A549 (cell line): ENCODE results near the gene GRK5. TPM values are rescaled to one million over a fixed set of nuclear protein-coding genes. Genes with fewer than 3 reads are reported as not detected.

Experiments used
- ATAC-seq, 2 experiments: fragments of 200-7000 bp in 1 of 2; fragments of >200 bp in 1 of 2; cut with Nextera tagmentation in 1 of 2; cut with Tn5 transposase in 1 of 2; 3 replicates each; pipeline versions ENCODE4 v1.8.0 to v1.9.1; 2018 to 2020; ENCODE audit warnings: mild to moderate bottlenecking in 1 of 2, moderate library complexity in 1 of 2
- CTCF ChIA-PET: fragments of 300-600 bp; sonication (Branson Sonifier 250); formaldehyde crosslinking; extraction: SDS; loops from one replicate; lab custom pipeline; 2021; ENCODE audit warnings: antibody characterized with exemption, inconsistent platforms; lab: Yijun Ruan, JAX
- POLR2A ChIA-PET: fragments of 350-600 bp; formaldehyde crosslinking; extraction: SDS; loops from one replicate; lab custom pipeline; 2021; ENCODE audit warnings: antibody characterized with exemption, inconsistent platforms; lab: Yijun Ruan, JAX
- DNase-seq, 2 experiments: peaks; one replicate each; pipeline versions ENCODE4 v3.0.0 to v3.0.0-alpha.2; 2011 to 2016; ENCODE audit warnings: low read depth in 1 of 2, low spot score in 1 of 2
- FAIRE-seq: peaks from 2 replicates; lab custom pipeline; 2011; peaks lifted over from hg19 to GRCh38; lab: Jason Lieb, UNC
- H3K27ac ChIP-seq, 2 experiments: fragments of >200 bp; sonication (Bioruptor Twin); formaldehyde crosslinking; 3 replicates each; pipeline ENCODE4 v1.5.1; 2016 to 2017
- H3K4me1 ChIP-seq: fragments of >200 bp; sonication (Bioruptor Twin); formaldehyde crosslinking; 3 replicates; pipeline ENCODE4 v1.6.1; 2016
- H3K4me2 ChIP-seq: fragments of >200 bp; sonication (Bioruptor Twin); formaldehyde crosslinking; 3 replicates; pipeline ENCODE4 v1.6.1; 2016
- H3K4me3 ChIP-seq: fragments of >200 bp; sonication (Bioruptor Twin); formaldehyde crosslinking; 3 replicates; pipeline ENCODE4 v1.5.1; 2016
- H3K9me3 ChIP-seq: fragments of >200 bp; sonication (Bioruptor Twin); formaldehyde crosslinking; 3 replicates; pipeline ENCODE4 v1.6.1; 2016
- CBX2 ChIP-seq: fragments of 200-600 bp; sonication (generic); IDR thresholded peaks from 2 replicates; pipeline ENCODE4 v1.6.1; 2016; ENCODE audit warnings: low read depth, mild to moderate bottlenecking, borderline replicate concordance
- CEBPB ChIP-seq, 2 experiments: fragments of >200 bp in 1 of 2; sonication (Bioruptor Twin) in 1 of 2; formaldehyde crosslinking in 1 of 2; IDR thresholded peaks; 2 replicates each; pipeline ENCODE4 v1.6.1; 2012 to 2016
- EHMT2 ChIP-seq: fragments of 200-600 bp; sonication (generic); IDR thresholded peaks from 2 replicates; pipeline ENCODE4 v1.6.1; 2016; ENCODE audit warnings: antibody characterized with exemption, low read depth, mild to moderate bottlenecking, moderate library complexity
- EP300 ChIP-seq, 2 experiments: fragments of >200 bp; sonication (Bioruptor Twin); formaldehyde crosslinking; IDR thresholded peaks; 2 replicates in 1 of 2; 3 replicates in 1 of 2; pipeline ENCODE4 v1.6.1; 2016 to 2017
- ESRRA ChIP-seq: fragments of 150-350 bp; IDR thresholded peaks from 2 replicates; pipeline ENCODE4 v1.6.1; 2014; ENCODE audit warnings: mild to moderate bottlenecking, low read length, borderline replicate concordance
- FOSB ChIP-seq: fragments of 250-450 bp; sonication (Bioruptor Pico); IDR thresholded peaks from 2 replicates; pipeline ENCODE4 v1.5.0; 2020; ENCODE audit warnings: mild to moderate bottlenecking, moderate library complexity
- FOXS1 ChIP-seq: fragments of 250-450 bp; sonication (Bioruptor Pico); IDR thresholded peaks from 2 replicates; pipeline ENCODE4 v1.5.0; 2020; ENCODE audit warnings: mild to moderate bottlenecking, moderate library complexity
- HDAC2 ChIP-seq: fragments of 200-600 bp; sonication (generic); IDR thresholded peaks from 2 replicates; pipeline ENCODE4 v1.6.1; 2016
- HES2 ChIP-seq: fragments of >200 bp; sonication (Bioruptor Twin); formaldehyde crosslinking; IDR thresholded peaks from 2 replicates; pipeline ENCODE4 v1.6.1; 2016
- HMGXB4 ChIP-seq: fragments of 250-450 bp; sonication (Bioruptor Pico); IDR thresholded peaks from 2 replicates; pipeline ENCODE4 v1.5.0; 2021; ENCODE audit warnings: mild to moderate bottlenecking, moderate library complexity, borderline replicate concordance
- HOXB5 ChIP-seq: fragments of 250-450 bp; sonication (Bioruptor Pico); IDR thresholded peaks from 2 replicates; pipeline ENCODE4 v1.5.0; 2020; ENCODE audit warnings: mild to moderate bottlenecking, moderate library complexity
- KDM1A ChIP-seq: fragments of 200-600 bp; sonication (generic); IDR thresholded peaks from 2 replicates; pipeline ENCODE4 v1.6.1; 2016; ENCODE audit warnings: low read depth, mild to moderate bottlenecking
- KDM5A ChIP-seq: fragments of 200-600 bp; sonication (generic); IDR thresholded peaks from 2 replicates; pipeline ENCODE4 v1.6.1; 2016; ENCODE audit warnings: antibody characterized with exemption, mild to moderate bottlenecking
- MAZ ChIP-seq: fragments of 150-350 bp; IDR thresholded peaks from 2 replicates; pipeline ENCODE4 v1.6.1; 2014; ENCODE audit warnings: antibody characterized with exemption, low read depth, low read length, borderline replicate concordance
- NR3C1 ChIP-seq: fragments of >200 bp; sonication (Bioruptor Twin); formaldehyde crosslinking; IDR thresholded peaks from 3 replicates; pipeline ENCODE4 v1.6.1; 2017
- RAD21 ChIP-seq, 2 experiments: fragments of >200 bp in 1 of 2; sonication (Bioruptor Twin) in 1 of 2; formaldehyde crosslinking in 1 of 2; IDR thresholded peaks in 1 of 2; conservative IDR thresholded peaks in 1 of 2; 2 replicates in 1 of 2; 3 replicates in 1 of 2; pipeline ENCODE4 v1.6.1; 2012 to 2018; ENCODE audit warnings: inconsistent platforms in 1 of 2
- RARB ChIP-seq: fragments of 250-450 bp; sonication (Bioruptor Pico); IDR thresholded peaks from 2 replicates; pipeline ENCODE4 v1.8.0; 2021; ENCODE audit warnings: mild to moderate bottlenecking, moderate library complexity
- RFX5 ChIP-seq: fragments of 450-650 bp; IDR thresholded peaks from 2 replicates; pipeline ENCODE4 v1.7.1; 2014; ENCODE audit warnings: antibody characterized with exemption, mild to moderate bottlenecking, moderate library complexity
- SREBF2 ChIP-seq: fragments of 450-650 bp; IDR thresholded peaks from 2 replicates; pipeline ENCODE4 v1.6.1; 2014; ENCODE audit warnings: mild to moderate bottlenecking, moderate library complexity
- TFCP2L1 ChIP-seq: fragments of 250-450 bp; sonication (Bioruptor Pico); IDR thresholded peaks from 2 replicates; pipeline ENCODE4 v1.5.0; 2021; ENCODE audit warnings: mild to moderate bottlenecking
- ZSCAN20 ChIP-seq: fragments of 250-450 bp; sonication (Bioruptor Pico); IDR thresholded peaks from 2 replicates; pipeline ENCODE4 v1.8.0; 2022; ENCODE audit warnings: mild to moderate bottlenecking, moderate library complexity
- WGBS: methylation state at CpG from one replicate; pipeline ENCODE4 v1.1.6; 2017; ENCODE audit errors: missing lambda C conversion rate; 5-methylcytosine and 5-hydroxymethylcytosine counted together
- polyA plus RNA-seq, 4 experiments: library from polyadenylated mRNA; depleted of rRNA in 3 of 4; stranded (reverse); fragments of >200 nt; fragmentation: RNase III in 1 of 4; extraction: RNeasy Plus Mini Kit Qiagen cat#74134 plus additional on column Dnase treatment in 1 of 4; gene quantifications; 2 replicates in 3 of 4; 3 replicates in 1 of 4; pipeline ENCODE4 v1.2.3, GENCODE V29; 2011 to 2017
- TF ChIP-seq, protein P1 (sequence below): fragments of 450-650 bp; IDR thresholded peaks from 2 replicates; pipeline ENCODE4 v1.6.1; 2014; ENCODE audit warnings: antibody characterized with exemption
- TF ChIP-seq, protein P2 (sequence below): fragments of 150-350 bp; IDR thresholded peaks from 2 replicates; pipeline ENCODE4 v1.6.1; 2014; ENCODE audit warnings: low read depth, mild to moderate bottlenecking, low read length
- TF ChIP-seq, protein P3 (sequence below): IDR thresholded peaks from 2 replicates; pipeline ENCODE4 v1.6.1; 2012
- TF ChIP-seq, protein P4 (sequence below): IDR thresholded peaks from 2 replicates; pipeline ENCODE4 v1.6.1; 2012

The GRK5 gene
- polyA plus RNA-seq, 2 of the 4 experiments (the other 2 are of a cell fraction), result 5.0 to 7.9 TPM

DNA sequence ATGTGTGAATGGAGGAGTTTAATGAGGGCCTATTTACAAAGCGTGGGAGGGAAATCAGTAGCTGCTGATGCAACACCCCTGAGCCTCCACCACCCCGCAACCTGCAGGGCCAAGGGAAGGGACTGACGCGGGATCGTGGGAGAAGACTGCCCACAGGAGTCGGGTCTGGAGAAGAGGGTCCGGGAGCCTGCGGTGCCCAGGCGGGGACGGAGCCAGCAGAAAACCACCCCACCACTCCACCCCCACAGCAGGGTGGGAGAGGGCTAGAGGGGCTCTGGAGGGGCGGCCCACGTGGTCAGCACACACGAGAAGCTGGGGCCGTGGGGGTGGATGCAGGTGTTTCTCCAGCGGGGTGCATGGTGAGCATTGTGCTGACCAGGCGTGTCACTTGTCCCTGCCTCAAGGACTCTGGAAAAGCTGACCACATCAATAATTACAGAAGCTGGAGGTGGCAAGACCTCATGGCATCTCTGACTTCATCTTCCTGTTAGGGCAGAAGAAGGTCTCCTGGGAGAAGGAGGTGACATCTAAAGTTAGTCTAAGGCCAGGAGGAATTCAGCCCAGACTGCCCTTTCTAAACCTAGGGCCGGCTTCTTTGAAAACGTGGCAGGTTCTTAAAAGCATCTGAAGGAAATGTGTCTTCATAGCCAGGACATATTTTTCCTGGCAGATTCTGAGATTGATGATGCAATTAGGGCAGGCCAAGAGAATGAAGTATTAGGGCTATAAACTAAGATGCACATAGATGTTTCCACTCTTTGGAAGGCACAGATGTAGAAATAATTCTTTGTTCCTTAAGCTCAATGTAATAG, 184.3 kb downstream of the GRK5 start:
- ATAC-seq, result no peak
- Histone ChIP-seq H3K4me2 (no peak overlapping the region), H3K27ac (no peak overlapping the region), H3K4me3 (no peak overlapping the region), H3K9me3 (no peaks in the 10 kb centered on the region), H3K4me1 (no peaks in the 10 kb centered on the region)
- FAIRE-seq, result no peak
- TF ChIP-seq ZSCAN20 (CRISPR knock-in tag), result no peak
- TF ChIP-seq, protein P1, sequence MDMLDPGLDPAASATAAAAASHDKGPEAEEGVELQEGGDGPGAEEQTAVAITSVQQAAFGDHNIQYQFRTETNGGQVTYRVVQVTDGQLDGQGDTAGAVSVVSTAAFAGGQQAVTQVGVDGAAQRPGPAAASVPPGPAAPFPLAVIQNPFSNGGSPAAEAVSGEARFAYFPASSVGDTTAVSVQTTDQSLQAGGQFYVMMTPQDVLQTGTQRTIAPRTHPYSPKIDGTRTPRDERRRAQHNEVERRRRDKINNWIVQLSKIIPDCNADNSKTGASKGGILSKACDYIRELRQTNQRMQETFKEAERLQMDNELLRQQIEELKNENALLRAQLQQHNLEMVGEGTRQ, result no peak
- no peak for TF ChIP-seq EHMT2
- TF ChIP-seq, protein P2, sequence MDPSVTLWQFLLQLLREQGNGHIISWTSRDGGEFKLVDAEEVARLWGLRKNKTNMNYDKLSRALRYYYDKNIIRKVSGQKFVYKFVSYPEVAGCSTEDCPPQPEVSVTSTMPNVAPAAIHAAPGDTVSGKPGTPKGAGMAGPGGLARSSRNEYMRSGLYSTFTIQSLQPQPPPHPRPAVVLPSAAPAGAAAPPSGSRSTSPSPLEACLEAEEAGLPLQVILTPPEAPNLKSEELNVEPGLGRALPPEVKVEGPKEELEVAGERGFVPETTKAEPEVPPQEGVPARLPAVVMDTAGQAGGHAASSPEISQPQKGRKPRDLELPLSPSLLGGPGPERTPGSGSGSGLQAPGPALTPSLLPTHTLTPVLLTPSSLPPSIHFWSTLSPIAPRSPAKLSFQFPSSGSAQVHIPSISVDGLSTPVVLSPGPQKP, result no peak
- TF ChIP-seq KDM1A, result no peak
- no peak for TF ChIP-seq TFCP2L1
- no peak for TF ChIP-seq HMGXB4 (CRISPR knock-in tag)
- TF ChIP-seq, protein P3, sequence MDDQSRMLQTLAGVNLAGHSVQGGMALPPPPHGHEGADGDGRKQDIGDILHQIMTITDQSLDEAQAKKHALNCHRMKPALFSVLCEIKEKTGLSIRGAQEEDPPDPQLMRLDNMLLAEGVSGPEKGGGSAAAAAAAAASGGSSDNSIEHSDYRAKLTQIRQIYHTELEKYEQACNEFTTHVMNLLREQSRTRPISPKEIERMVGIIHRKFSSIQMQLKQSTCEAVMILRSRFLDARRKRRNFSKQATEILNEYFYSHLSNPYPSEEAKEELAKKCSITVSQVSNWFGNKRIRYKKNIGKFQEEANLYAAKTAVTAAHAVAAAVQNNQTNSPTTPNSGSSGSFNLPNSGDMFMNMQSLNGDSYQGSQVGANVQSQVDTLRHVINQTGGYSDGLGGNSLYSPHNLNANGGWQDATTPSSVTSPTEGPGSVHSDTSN, result no peak
- no peak for TF ChIP-seq RAD21 (conservative IDR thresholded peaks at IDR 0.05 in 1 of 2, IDR thresholded peaks at IDR 0.05 in 1 of 2)
- TF ChIP-seq HES2, result no peak
- no peak for TF ChIP-seq CBX2
- no peak for TF ChIP-seq RFX5
- no peak for TF ChIP-seq HDAC2
- no peak for TF ChIP-seq NR3C1
- no peak for TF ChIP-seq RARB (CRISPR knock-in tag)
- TF ChIP-seq, protein P4, sequence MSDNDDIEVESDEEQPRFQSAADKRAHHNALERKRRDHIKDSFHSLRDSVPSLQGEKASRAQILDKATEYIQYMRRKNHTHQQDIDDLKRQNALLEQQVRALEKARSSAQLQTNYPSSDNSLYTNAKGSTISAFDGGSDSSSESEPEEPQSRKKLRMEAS, result no peak
- ChIA-PET POLR2A (no interaction called here), CTCF (interaction anchor here (0.6 to 2.4 kb wide), 6 partner anchors 8 to 156 kb away, joined by 3 to 10 read pairs (median 4); no protein-coding TSS in a partner anchor)
- WGBS, result 88% methylated on average over 18 of the region's 18 CpGs
- DNase-seq, result no peak

- no peak for DNase-seq
- ATAC-seq, result no peak
- TF ChIP-seq MAZ, result no peak
- TF ChIP-seq EP300 (IDR thresholded peaks at IDR 0.05), result no peak
- TF ChIP-seq HES2, result no peak
- no peak for TF ChIP-seq FOSB (CRISPR knock-in tag)
- TF ChIP-seq, protein P1, result no peak
- TF ChIP-seq KDM5A, result no peak
- TF ChIP-seq FOXS1, result no peak
- no peak for TF ChIP-seq RFX5
- TF ChIP-seq SREBF2, result no peak
- TF ChIP-seq CEBPB (IDR thresholded peaks at IDR 0.05), result no peak
- no peak for TF ChIP-seq HOXB5 (CRISPR knock-in tag)
- TF ChIP-seq ESRRA, result no peak
- ChIA-PET POLR2A (no interaction called here), CTCF (interaction anchor here (1.2 to 2.4 kb wide), 4 partner anchors 9 to 193 kb away, joined by 3 to 7 read pairs (median 4); no protein-coding TSS in a partner anchor)
- no peak for FAIRE-seq
- Histone ChIP-seq H3K4me1 (no peaks in the 10 kb centered on the region), H3K9me3 (no peaks in the 10 kb centered on the region), H3K4me2 (no peak overlapping the region), H3K27ac (no peak overlapping the region), H3K4me3 (no peak overlapping the region)
- 90% methylated on average over 11 of the region's 13 CpGs for WGBS
These were observed 185.6 kb downstream of the GRK5 start for GRCh38 chr10:119393019-119393418.
